HG03571 (cell line): ENCODE measurements around the gene FTO.

Experiments used
- ATAC-seq: cut with Tn5 transposase; IDR thresholded peaks from one replicate; pipeline ENCODE4 v1.9.1; 2021; ENCODE audit not compliant: unreplicated experiment

FTO gene

DNA sequence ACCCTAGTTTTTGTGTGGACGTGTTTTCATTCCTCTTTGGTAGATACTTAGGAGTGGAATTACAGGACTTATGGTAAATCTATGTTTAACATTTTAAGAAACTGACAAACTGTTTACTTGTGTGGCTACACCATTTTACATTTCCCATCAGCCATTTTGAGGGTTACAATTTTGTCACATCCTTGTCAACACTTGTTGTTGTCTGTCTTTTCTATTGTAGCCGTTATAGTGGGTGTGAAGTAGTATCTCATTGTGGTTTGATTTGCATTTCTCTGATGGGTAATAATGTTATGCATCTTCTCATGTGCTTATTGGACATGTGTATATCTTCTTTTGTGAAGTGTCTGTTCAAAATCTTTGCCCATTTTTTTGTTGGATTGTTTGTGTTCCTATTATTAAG, 4.5 kb downstream of the FTO start:
- ATAC-seq: no peak

DNA sequence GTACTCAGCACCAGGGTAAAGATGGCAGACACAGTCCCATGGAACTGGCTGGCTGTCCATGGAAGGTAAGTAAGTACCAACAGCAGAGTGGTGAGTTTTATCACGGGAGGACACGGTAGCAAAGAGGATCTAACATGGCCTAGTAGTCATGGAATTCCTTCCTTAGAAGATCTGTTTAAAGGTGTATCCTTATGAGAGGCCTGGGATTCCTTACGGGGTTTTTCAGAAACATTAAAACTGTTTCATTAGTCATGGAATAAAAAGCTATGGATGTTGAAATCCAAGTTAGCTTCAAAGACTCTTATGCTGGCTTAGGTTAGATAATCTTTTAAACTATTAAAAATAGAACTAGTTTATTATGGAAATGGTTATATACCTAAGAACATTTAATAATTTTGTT, 7.4 kb downstream of the FTO start:
- ATAC-seq: no peak

DNA sequence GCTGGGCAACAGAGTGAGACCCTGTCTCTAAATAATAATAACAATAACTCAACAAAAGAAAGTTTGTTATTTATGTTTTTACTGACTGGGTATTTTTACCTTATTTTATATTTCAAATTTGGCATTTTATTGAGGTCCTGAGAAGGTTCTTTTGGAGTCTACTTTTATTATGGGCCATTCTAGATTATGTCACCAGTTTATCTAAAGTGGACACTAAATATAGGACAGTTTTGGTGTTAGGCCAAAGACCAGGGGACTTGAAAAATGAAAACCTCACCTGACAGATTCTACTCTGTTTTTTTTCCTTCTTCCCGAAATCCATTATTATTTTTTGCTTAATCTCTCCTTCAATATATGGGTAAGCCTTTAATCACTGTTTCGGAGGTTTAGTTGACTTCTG, 8.1 kb downstream of the FTO start:
- ATAC-seq: no peak

DNA sequence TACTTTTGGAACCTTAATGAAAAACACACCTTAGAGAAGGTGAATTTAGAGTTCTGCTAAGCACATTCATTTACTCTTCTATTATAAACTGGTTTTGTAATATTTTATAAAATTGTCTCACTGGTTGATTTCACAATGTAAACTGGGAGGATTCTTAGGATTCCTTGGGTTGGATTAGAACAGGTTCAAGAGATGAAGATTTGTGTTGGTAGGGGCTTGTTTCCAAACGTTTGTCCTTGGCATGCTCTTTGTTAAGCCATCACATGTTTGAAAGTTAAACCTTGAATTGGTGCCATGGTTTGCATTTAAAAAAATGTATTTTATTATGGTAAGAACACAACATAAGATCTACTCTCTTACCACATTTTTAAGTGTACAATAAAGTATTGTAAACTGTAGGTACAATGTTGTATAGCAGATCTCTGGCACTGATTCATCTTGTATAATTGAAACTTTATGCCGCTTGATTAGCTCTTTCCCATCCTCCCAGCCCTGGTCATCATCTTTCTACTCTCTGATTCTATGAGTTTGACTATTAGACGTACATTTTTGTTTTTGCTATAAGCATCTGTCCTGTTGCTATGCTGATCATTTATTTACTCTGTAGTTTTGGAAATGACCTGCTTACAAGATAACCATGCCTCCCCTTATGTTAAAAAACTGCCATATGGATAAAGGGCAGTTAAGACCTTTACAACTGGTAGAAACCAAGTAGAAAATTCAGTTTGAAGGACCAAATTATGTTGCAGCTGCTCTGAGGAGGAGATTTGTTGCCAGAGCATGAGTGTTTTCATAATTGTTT, 9.6 kb downstream of the FTO start:
- no peak for ATAC-seq

DNA sequence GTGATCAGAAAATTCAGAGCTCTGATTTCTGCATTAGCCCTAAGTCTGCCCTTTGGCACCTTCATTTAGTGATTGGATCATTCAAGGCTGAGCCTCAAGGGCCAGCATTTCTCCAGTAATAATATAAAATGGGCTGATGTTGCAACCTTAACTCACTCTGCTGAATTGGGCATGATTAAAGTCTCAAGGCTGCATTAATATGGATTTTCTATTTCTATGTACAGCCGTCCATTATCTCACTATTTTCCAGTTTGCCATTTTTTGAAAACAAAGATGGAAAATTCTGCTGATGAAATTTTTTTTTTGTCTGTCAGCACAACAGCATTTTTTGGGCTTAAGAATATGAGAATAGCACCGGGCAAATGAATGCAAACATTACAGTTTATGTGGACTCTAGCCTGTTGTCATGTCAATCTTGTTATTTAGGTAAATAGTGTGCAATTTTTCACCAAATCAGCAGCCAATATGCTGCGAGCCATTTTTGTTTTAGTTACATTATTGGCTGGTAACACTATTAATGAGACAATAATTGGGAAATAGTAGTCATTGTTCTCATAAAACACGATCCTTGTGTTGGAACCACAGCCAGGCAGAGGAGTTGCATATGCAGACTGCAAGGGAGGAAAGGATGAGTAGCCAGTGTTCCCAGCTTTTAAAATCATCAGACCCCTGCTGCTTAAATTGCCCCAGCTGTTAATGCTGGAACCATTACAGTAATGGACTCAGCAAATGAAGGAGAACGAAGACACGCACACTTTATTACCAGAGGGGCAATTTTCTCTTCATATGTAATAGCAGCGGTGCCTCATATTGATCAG, 10.5 kb downstream of the FTO start:
- no peak for ATAC-seq

DNA sequence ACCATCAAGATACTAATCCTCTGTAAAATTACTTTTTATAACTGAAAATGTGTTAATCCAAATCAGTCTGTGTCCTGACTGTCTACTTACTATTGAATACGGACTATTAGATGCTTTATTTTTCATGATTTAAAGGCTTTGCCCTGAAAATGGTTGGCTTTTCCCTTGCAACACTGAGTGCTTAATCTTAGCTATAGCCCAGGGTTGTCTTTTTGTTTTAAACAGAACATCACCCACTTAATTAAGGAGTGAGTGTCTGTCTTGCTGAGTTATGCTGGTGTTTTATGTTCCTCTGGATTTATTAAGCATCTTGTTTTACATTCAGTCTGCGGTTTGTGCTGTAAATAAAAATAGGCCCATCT, 11.0 kb downstream of the FTO start:
- no peak for ATAC-seq

DNA sequence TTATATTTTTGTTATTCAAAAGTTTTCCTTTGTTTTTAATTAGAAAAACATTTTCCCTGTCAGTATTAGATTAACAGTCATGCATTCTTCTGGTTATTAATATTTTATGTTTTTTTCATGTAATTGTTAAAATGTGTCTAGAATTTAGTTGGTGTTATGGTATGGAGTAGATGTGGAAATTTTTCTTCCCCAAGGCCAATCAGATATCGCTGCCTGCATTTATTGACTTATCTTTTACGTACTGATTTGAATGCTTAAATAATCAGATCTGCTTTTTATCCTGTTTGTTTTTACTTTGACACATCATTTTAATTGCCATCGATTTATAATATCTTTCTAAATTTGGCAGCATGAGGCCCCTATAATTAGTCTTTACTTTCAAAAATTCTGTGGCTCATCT, 13.6 kb downstream of the FTO start:
- ATAC-seq: no peak

DNA sequence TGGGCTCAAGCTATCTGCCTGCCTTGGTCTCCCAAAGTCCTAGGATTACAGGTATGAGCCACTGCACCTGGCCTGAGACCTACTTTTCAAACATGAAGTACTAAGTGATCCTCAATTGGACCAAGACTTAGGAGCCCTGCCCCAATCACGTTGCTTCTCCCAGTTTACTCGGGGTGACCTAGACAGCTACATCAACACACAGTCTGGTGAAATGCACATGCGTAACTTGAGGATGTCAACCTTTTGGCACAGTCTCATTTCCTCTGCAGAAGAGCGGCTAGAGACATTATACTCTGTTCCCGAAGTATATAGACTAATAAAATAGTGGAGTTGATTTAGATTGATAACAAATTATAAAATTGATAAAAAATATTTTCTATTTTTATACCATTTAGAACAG, 17.1 kb downstream of the FTO start:
- ATAC-seq: no peak

DNA sequence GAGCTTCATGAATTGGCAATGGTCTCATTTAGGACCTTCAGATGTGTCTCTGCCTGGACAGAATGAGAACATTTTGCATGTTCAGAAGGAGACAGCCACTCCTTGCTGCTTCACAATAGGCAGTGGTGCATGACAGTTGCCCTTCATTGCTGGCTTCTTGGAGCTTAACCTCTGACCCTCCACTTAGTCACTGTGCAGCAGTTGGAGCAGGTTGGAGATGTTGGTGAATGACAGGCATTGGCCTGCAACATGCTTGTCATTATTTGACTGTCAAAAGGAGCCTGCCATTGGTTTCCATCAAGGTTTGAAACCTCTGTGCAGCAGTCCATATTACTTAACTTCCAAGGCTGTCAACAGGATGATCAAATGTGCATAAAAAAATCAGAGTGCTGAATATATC, 22.7 kb downstream of the FTO start:
- no peak for ATAC-seq

DNA sequence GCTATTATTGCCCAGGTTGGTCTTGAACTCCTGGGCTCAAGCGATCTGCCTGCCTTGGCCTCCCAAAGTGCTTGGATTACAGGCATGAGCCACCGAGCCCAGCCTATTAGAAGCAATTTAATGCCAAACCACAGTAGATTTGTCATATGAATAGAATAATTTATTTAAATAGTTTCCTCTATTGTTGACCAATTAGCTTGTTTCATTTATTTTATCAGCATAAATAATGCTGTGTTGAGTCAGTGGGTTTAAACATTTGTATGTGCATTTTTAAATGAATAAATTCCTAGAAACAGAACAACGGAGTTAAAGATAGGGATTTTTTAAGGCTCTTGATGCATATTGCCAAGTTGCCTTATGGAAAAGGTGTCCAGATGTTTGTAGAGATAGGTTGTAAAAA, 26.7 kb downstream of the FTO start:
- no peak for ATAC-seq

DNA sequence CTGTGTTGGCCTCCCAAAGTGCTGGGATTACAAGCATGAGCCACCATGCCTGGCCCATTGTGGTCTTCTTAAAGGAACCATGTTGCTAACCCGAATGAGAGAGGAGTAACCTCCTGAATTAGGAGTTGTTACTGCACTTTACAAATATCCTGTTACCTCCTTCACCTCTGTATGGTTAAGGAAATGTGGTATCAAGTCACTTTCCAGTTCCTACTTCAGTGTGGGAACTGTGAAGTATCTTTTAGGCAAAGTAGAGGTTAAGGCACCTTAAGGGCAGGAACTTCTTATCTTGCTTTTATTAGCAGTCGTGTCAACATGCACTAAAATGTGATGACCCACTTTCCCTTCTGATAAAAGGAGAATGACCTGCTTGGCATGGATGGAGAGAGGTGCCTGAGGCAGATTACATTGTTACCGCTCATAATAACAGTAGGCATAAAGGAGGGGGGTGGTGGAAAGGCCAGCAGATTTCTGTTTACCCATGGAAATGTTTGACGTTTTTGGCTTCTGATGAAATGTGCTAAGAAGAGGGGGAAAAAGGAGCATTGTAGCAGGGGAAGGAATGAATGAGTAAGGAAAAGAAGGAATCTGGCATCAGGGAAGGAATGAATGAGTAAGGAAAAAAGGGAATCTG, 28.5 kb downstream of the FTO start:
- no peak for ATAC-seq

DNA sequence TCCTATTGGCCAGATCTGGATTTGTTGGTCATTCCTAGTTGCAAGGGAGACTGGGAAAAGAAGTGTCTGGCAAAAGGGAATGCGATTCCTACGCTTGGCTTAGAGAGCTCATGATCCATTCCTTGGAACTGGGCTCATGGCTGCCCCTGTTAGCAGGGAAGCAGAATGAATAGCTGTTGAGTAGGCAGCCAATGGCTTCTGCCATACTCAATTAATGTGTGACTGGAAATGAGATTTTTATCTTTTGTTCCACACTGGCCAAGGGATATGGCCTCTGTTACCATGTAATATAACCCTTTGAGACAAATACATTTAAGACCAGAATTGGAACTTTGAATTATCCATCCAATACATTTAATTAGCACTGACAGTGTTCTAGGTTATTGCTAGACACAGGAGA, 31.0 kb downstream of the FTO start:
- no peak for ATAC-seq

DNA sequence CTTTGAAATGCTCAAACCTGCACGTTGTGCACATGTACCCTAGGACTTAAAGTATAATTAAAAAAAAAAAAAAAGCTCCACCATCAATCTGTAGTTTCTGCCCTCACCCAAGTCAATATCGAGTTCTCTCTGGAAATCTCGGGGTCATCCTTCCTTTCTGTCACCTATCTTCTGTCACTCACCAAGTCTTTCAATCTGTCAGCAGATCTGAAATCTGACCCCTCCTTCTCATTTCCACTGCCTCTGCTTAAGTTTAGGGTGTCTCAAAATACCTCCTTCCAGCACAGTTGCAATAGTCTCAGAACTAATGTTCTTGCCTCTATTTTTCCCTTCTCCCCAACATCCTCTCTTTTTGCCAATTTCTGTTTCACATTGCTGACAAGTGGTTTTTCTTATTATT, 32.3 kb downstream of the FTO start:
- ATAC-seq: no peak

DNA sequence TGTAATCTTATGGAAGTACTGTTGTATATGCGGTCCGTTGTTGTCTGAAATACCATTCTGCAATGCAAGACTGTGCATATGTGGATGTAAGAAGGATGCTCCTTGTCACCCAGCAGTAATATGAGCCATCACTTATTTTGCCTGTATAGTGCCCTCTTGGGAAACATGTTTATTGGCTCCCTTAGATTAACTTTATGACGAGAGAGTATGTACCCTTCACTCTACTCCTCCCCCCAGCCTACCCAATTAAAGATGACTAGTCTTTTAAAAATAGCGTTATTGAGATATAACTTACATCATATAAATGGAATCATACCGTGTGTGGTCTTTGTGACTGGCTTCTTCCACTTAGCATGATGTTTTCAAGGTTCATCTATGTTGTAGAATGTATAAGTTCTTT, 33.6 kb downstream of the FTO start:
- no peak for ATAC-seq

DNA sequence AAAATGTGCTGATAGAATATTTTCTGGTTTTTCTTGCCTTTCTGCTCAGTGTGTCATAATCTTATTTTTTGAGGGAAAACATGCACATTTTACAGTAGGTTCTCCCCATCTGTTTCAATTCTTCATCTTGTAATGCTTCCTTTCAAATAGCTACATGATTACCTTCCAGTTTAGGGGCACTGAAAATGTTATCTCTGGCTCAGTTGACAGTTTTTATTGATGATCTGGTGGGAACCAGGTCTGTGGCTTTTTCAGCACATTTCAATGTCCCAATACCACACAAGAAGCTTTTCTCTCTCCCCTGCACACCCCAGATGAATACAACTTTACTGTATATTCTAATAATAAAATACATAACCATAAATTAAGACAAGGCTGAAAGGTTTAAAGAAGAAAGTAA, 36.5 kb downstream of the FTO start:
- no peak for ATAC-seq

DNA sequence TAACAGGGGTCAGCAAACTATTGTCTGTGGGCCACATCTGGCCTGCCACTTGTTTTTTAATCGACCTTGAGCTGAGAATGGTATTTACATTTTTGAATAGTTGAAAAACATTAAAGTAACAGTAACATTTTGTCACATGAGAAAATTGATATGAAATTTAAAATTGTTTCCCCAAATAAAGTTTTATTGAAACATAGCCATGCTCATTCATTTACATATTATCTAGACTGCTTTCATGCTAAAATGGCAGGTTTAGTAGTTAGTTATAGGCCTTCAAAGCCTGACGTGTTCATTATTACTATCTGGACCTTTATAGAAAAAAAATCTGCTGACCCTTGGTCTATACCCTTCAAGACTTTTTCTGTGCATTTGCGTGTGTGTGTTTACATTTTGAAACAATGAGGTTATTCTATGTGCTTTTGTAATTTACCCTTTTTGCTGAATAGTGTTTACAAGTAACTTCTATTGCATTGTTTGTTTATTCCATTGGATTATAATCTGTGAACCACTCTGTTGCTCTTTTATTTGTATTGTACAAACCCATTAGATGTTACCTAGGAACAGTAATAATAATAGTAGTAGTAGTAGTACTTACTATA, 37.1 kb downstream of the FTO start:
- ATAC-seq: no peak

DNA sequence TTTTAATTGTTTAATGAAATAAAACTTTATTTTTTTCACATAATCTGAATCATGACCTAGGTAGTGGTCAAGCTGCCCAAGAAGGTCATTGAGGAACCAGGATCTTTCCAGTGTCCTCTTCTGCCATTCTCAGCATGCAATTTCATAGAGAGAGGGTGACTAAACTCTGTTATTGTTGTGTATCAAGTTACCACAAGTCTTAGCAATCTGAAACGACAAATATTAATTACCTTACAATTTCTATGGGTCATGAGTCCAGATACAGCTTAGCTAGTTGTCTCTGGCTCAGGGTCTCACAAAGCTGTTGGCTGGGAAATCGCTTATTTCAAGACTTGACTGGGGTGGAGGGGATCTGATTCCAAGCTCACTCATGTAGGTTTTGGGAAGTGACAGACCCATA, 37.6 kb downstream of the FTO start:
- ATAC-seq: no peak

DNA sequence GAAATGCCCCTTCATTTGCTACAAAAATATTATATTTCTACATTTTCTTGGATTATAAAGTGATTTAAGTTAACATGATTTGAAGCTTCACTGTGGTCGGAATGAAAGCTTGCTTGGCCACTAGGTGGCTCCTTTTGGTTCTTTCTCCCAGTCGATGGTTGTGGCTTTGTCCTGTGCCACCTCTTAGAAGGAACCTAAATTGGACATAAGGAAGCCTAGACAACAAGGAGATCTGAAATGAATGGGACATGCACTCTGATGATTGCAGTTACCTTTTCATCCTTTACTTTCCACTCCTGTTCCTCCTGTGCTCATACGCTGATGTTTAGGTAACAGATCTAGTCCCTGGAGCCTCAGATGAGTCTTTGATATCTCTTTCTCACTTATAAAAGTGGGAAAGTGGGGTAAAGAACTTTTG, 39.2 kb downstream of the FTO start:
- no peak for ATAC-seq

DNA sequence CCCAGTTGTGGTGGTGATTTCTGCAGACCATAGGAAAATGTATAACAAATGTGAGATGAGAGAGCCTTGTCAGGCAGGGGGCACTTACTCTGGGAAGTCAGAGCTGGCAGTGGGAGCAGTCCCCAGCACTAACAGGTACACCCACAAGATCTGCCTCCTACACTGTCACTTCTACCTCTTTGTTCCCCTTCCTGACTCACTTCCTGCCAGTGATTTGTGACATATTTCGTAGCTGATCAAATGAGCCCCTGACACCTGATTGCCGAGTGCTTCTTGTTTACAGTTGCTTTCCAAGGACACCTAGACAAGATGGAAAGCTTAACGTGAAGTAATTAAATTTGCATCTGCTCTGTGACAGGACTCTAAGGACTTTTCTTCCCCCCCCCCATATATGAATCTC, 40.5 kb downstream of the FTO start:
- no peak for ATAC-seq

DNA sequence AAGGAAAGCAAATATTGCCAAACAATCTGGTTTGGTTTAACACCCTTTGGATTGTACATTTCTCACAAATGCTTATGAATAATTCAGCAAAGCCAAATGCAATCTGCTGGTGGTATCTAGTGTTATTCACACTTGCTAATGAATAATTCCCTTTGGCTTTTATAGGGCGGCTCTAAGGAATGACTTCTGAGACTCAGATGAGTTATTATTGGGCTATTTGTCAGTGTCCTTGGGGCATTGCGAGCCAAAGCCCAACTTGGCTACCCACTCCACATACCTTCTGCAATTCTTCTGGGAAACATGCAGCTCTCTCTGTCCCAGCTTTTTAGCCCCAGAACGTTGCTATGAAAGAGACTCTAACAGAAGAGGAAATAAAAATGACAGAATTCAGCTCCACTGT, 41.1 kb downstream of the FTO start:
- no peak for ATAC-seq

DNA sequence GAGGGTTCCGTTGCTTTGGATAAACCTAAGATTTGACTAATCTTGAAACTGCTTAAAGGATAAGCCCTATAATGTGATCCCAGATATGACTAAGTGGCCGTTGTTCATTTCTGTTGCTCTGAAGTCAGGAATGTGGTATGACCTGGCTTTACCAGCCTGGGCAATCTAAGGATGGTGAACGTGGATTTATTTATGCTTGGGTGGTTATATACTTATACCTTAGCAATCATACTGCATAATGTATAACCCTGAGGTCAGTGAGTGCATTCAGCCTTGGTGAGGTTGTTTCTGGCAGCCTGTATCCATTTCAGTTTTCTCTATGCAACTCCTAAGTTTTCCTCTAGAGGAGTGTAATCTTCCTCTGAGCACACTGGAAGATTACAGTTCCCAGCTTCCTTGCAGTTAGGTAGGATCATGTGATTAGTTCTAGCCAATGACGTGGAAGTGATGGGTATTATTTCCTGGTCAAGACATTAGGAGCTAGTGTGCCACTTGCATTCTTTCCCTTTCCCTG, 41.9 kb downstream of the FTO start:
- no peak for ATAC-seq

DNA sequence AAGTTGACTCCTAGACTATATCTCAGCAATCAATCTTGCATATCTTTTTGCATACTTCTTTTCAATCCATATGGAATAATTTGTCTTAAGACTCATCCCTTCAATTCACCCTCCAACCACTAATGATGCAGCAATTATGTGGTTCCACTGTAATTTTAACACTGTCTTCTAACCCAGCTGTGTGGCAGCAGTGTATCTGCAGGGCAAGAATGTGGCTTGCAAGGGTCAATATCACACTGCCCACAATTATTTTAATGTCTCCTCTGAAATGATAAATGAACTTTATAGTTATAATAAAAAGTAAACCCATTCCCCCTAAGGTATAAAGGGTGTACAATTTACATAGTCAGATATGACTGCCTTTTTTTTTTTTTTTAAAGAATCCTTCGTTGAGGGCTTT, 48.6 kb downstream of the FTO start:
- ATAC-seq: no peak
